Stimulated activated CD4-positive, alpha-beta T cell treated with anti-CD3 and anti-CD28 coated beads, Interleukin-12 subunit alpha, Interleukin-12 subunit beta, amount 100 ng/mL, for 24 hours (primary cell): ENCODE measurements around the gene DDX51.

ENCODE experiments used
- DNase-seq, 2 experiments: peaks; one replicate each; pipeline ENCODE4 v3.0.0-alpha.2; 2020; ENCODE audit warnings: low read depth in 2 of 2

DDX51 gene, protein sequence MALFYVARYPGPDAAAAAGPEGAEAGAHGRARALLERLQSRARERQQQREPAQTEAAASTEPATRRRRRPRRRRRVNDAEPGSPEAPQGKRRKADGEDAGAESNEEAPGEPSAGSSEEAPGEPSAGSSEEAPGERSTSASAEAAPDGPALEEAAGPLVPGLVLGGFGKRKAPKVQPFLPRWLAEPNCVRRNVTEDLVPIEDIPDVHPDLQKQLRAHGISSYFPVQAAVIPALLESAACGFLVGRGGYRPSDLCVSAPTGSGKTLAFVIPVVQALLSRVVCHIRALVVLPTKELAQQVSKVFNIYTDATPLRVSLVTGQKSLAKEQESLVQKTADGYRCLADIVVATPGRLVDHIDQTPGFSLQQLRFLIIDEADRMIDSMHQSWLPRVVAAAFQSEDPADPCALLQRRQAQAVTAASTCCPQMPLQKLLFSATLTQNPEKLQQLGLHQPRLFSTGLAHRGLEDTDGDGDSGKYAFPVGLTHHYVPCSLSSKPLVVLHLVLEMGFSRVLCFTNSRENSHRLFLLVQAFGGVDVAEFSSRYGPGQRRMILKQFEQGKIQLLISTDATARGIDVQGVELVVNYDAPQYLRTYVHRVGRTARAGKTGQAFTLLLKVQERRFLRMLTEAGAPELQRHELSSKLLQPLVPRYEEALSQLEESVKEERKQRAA

DNA sequence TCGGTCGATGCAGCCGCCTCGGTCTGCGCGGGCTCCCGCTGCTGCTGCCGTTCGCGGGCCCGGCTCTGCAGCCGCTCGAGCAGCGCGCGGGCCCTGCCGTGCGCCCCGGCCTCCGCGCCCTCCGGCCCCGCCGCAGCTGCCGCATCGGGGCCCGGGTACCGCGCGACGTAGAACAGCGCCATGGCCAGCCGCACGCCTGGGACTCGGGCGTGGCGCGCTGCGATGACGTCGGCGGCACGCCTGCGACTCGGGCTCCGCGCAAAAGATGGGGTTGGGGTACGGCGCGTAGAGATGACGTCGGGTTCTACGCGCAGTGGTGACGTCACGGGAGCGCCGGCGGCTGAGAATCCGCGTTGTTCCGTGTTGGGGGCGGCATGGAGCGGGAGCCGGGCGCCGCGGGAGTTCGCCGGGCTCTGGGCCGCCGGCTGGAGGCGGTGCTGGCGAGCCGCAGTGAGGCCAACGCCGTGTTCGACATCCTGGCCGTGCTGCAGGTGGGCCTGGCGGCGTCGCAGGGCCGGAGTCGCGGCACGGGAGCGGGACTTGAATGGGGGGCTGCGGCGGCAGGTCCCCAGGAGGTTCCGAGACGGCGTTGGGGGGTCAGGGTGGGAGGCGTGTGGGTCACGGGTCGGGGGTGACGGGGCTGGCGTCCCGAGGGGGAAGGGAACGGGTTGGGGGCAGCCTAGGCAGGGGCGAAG is at the start of gene DDX51, which contains the start of gene NOC4L:
Gene DDX51 (minus strand): TSS at position 205 of the 695 bp plus-strand sequence. CDS start 23 bp downstream, at position 182.
Gene NOC4L (plus strand): TSS at position 343 of the 695 bp plus-strand sequence. CDS start 32 bp downstream, at position 375.
- DNase-seq, result peak; percentile 94

DNA sequence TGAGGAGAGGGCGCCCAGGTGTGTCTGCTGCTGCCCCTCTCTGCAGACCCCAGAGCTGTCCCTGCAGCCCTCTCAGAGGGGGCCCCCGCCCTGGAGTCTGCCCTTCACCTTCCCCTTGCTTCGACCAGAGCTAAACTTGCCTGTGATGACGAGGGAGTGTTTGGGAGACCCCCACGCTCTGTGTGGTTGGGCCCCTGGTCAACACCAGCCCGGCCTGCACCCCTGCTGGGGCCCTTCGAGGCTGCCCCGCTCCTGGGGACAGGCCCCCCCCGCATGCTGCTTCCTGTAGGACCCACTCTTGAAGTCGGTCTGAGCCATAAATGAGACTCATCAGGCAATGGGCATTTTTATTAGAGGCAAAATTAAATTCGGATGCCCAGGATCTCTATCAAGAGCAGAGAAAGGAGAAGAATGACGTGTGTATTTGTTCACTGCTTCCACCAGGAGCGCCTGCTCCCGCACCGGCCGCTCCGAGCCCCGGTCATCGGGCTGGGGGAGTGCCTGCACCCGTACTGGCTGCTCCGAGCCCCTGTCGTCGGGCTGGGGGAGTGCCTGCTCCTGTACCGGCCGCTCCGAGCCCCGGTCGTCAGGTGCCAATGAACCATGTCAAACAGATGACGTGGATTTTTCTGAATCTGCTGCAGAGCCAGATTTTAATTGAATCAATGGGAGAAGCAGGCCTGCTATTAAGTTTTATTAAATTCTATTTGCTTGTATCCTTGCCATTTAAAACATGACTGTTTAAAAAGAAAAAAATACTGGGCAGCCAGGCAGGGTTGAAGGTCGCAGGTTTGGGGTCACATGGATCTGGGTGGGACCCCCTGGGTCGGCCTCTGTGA is 47.8 kb upstream of the DDX51 start:
- no peak for DNase-seq

DNA sequence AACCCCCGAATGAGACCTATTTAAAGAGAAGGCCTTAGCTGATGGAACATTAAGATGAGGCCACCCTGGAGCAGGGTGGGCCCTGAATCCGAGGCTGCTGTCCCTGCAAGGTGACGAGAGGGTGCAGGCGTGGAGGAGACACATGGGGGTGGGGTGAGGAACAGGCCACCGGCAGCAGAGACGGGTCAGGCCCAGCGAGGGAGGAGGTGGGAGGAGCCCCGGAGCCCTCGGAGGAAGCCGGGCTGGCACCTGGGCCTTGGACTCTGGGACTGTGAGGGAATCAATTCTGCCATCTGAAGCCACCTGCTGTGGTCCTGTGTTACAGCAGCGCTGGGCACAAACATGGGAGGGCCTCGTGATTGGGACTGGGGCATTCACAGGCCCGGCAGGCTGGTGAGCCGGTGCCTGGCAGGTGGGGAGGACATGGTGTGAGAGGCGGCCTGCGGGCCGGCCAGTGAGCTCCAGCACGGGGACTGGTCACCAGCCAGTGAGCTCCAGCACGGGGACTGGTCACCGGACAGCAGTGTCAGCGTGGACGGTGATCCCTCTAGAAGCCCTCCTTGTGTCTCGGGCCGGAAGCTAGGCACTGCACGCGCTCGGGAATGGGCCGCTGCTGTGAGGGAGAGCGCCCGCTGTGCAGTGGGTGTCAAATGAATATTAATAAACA is 46.8 kb upstream of the DDX51 start:
- no peak for DNase-seq

DNA sequence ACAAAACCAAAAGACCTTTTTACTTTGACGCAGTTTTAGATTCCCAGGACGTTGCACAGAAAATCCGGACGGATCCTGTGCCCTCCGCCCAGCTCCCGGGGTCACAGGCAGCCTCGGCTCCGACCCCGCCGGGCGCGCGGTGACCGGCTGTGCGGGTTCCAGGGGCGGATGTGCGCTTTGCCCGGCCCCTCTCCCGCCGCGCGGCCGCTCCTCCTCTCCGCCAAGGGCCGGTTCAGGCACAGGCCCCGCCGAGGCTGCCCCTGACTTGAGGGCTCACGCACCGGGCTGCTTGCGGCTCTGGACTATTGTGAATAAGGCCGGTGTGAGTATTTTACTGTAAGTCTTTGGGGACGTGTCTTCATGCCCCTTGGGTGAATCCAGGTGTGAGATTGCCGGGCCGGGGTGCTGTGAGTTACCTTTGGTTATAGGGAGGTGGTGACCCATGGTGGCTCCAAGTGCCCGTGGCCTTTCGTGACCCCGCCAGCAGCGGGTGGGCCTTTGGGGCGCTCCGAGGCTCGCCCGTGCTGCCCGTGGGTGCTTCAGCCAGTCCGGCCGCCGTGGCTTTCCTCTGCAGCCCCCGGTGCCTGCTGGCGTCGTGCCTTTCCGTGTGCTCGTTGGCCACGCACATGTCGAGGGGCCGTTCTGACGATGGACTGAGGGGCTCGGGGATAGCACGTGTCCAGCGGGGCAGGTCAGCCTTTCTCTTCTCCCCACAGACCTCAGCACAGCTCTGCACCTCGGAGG is 46.1 kb upstream of the DDX51 start:
- DNase-seq, result no peak

DNA sequence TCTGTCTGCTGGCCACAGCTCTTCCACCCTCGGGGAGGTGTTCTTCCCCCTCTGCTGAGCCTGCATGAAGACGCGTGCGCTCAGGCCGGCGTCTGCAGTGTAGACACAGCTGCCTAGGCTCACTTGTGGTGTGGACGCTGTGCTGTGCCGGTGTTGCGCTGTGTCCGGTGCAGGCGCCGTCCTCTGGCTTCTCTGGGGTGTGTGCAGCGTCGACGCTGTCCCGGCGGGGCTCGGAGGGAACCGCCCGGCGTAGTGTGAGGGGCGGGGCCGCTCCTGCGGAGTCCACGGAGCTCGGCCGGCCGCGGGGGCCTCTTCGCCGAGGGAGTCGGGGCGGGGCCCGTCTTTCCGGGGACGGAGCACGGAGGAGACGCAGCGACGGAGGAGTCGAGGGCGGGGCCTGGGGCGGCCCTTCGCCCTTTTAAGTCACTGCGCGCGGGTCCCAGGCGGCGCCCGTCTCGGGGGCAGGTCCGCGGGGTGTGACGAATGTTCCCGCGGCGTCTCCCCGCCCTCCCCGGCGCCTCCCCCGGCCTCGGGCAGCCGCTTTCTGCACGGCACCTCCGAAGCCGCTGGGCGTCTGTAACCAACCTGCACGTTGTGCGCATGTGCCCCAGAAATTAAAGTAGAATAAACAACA is 45.4 kb upstream of the DDX51 start:
- peak; percentile 83 to 93 for DNase-seq

DNA sequence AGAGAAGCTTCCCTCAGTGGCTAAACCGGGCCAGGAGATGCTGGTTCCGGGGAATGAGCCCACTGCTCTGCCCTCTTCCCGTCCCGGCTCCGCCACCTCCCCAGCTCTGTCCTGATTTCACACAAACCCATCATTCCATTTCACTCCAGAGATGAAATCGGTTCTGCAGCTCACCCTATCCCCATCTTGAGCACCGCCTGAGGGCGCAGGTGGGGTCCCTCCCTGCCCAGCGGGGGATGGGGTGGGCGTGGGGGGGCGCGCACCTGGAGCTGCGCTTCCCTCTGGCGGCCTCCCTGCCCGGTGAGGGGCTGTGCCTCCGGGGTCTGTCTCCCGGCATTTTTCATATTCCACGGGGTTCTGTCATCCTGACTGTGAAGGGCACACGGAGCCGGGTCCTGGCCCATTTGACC is 44.8 kb upstream of the DDX51 start:
- DNase-seq, result no peak

DNA sequence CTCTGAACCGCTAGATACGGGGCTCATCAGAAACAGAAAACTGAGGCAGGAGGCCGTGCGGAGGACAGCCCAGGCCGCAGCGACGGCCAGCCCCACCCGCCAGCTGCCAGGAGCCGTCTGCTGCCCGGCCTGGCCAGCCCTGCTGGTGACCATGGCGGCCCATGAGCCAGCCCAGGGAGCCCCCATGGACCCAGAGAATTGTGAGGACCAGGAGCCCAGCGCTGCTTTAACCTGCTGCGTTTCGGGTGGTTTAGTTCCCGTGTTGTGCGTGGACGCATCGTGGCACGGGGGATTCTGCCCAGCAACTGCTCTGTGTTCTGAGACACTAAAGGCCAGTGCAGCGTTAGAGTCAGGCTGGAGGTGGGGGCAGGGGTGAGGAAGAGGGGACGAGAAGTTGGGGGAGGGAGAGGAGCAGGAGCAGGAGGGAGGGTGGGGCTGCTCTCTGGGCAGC is 44.4 kb upstream of the DDX51 start:
- no peak for DNase-seq

DNA sequence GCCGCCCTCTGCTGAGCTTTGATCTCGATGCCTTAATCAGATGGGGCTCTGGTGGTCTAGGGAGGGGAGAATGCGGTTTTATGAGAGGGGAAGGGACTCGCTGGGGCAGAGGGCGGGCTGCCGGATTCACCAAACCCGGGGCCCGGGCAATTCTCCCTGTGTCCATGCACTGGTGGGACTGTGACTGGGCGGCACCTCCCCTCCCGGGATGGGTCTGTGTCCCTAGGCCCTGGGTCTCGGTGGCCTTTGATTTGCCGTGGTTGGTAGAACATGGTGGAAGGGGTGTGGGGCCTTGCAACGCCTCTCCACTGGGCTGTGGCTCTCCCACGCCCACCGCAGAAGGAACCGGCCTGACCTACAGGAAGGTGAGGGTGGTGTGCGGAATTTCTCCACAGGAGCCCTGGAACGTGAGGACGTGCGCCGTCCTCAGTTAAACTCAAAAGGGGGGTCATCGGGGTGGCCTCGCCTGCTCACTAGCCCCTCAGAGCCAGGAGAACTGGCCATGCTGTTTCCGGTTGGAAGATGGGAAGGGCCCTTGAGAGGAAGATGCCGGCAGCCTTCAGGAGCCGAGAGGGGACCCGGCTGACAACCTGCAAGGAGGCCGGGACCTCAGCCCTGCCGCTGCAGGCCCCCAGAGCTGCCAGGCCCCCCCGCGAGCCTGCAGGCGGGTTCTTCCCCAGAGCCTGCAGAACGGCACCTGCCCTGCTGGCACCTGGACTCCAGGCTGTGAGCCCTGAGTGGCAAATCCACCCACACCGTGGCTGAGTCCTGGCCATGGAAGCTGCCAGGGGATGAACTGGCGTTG is 43.7 kb upstream of the DDX51 start:
- no peak for DNase-seq

DNA sequence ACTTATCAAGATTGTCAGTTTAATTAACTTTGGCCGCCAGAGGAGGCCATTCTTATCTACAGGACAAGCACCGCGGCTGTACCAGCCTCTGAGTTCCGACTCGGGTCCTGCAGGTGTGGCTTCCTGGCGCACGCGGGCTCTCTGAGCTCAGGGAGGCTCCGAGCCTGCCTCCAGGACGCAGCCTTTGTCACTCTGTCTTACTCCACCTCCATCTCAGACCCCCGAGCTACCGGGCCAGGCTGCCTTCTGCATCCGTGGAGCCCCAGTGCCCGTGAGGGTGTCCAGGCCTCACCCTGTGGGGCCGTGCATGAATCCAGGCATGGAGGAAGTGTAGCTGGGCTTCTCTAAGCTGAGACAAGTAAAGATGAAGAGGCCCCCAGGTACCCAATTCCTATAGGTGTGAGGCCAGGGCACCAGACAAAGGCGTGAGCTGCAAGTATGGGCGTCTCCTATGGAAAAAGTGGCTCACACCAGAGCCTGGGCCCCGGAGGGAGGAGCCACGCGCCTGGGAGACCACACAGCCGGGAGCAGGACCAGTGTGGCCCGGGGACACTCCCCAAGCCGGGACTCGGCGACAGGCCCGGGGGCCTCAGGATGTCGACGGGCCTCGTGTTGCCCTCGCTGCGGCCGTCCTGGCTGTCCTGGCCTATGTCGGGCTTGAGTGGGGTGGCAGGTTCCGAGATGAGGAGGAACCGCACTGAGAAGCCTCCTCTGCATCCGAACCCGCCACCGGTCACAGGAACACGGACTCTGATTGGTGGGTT is 42.9 kb upstream of the DDX51 start:
- DNase-seq, result no peak

DNA sequence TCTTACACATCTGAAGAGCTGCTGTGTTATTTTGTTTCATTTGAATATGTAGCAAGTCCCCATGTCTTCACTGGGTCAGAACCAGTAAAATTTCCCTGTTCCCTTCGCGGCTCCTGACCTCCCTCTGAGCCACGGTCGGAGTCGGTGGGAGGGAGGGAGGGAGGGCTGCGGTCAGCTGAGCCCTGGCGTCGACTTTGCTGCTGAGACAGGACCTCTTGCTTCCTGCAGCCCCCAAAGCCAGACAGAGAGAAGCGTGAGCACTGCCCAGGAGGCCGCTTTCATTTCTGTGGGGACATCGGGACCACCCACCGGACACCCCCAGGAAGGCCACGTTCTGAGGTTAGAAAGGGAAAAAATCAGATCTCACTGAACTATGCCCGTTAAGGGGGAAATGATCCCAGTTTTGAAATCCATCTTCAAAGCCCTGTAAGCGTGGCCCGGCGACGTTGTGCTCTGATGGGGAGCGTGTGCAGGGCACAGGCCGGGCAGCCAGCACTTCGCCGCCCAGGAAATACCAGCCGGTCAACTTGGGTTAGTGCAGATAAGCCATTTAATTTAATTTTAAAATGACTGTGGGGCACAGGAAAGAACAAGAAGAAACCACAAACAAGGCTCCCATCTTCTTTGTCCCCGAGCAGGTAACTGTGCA is 42.2 kb upstream of the DDX51 start:
- DNase-seq, result no peak

DNA sequence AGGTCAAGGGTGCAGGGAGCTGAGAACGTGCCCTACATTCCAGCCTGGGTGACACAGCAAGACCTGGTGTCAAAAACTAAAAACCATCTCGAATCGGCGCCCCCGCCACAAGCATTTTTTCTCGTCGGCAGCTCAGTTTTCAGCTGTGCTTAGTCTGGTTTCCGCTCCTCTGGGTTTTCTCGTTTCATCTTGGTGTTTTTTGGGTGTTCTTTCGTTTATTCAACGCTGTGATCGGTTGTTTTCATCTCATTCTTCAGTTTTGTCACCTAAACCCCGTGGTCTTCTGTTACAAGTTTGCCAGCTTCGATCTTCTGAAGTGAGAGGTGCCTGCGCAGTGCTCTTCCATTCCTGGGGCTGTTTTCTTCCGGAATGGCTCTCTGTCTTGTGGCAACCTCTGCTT is 41.6 kb upstream of the DDX51 start:
- DNase-seq, result no peak

DNA sequence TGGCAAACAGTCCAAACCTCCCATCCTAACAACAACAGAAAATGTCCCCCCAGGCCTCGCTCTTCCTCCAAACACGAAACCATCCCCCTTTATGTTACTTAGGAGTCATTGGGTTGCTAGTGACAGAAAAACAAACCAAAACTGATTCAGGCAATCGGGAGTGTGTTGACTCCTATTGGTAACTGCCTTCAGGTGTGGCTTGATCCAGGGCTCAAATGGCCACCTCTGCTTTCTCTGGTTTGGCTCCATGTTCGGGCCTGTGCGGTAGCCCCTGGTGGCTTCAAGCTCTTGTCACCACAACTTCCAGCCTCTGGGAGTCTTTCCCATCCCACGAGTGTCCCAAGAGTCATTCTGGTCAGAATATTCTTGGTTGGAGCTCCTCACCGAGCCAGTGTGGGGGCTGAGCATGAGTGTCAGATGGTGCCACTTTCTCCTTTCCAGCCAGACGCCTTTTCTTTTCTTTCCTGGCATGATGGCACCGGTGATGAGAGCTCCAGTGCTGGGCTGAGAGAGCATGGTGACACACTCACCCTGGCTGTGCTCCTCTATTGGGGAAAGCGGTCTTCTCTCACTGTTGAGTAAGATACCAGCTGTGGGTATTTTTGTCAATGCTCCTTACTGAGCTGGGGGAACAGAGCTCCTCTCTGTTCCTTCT is 38.7 kb upstream of the DDX51 start:
- DNase-seq, result no peak

DNA sequence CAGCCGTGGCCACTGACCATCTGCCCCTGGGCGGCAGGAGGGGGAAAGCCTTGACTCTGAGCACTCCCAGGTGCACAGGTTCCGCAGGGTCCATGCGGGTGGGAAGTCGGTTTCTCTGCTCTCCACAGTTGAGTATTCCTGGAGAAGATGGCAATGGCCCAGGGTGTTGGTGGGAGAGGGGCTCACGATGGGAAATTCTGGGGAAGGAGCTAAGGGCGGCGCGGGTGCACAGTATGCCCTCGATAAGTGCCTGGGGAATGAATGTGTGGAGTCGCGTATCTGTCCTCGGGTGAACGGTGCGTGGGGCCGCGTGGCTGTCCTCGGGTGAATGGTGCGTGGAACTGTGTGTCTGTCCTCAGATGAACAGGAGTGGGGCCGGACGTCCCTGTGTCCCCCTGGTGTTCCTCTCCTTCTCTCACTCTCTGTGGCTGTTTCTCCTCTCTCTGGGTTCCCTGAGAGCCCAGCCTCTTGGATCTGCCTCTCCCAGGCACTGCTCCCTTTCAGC is 38.1 kb upstream of the DDX51 start:
- no peak for DNase-seq

DNA sequence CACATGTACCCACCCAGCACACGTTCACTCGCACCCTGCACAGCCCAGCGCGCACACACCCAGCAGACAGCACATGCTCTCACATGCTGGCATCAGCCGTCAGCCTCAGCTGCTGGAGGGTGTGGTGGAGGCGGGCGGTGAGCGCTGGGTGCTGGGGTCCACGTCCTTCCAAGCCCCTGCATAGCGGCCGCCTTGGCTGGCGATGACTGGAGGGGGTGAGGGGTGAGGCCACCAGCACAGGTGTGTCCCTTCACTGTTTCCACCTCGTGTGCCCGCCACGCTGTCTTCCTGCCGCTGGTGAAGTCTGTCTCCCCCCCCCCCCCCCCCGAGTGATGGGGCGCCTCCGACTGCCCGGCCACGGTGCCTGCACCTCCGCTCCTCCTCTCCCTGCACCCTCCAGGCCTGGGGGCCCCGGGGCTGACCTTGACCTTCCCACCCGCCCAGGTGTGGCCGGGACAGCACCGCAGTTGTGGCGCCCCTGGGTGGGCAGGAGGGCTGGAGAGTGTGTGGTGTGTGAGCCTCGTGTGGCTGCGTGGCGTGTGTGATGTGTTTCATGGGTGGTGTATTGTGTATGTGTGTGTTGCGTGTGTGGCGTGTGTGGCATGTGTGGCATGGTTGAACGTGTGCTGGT is 37.6 kb upstream of the DDX51 start:
- DNase-seq, result no peak

DNA sequence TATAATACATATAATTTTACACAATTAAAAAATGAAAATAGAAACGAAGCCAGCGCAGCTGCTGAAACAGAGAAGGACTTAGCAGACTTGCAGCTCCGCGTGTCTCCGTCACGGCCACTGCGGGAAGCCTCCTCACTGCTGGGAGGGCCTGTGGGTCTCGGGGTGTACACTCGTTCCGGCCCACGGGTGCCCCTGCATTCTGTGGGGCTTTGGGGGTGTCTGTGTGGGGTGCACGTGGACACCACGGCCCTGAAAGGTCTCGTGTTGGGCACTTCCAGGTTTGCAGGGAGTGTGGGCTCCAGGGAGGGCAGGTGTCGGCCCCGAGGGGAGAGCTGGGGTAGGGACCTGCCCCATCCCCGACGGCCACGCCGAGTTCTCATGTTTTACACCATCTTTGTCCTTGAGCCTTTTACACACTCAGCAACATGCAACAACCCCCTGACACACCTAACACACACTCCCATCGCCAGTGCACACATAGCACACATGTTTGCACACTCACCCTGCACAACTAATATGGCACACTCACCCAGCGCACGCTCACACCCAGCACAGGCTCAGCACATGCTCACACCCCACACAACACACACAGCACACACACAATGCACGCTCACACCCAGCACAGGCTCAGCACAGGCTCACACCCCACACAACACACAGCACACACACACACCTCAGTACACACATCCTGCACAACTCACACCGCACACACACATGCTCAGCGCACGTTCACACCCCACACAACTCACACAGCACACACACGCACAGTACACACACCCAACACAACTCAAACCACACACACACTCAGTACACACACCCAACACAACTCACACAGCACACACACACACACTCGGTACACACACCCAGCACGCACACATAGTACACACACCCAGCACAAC is 36.8 kb upstream of the DDX51 start:
- no peak for DNase-seq
